ENCODE results near the gene SLC17A3. TPM values are rescaled to one million over a fixed set of nuclear protein-coding genes. Genes with fewer than 3 reads are reported as not detected.

Gene SLC17A3
- total and polyA plus RNA-seq, 10 of the 15 experiments (the other 5 are each of a cell fraction or from before 2014, with no cell fraction given): not detected

- Histone ChIP-seq H3K4me2 (ENCODE audit: control insufficient read depth, insufficient read depth) (no peak overlapping the region), H3K27ac (ENCODE audit: control insufficient read depth, insufficient read depth) (no peak overlapping the region), H3K79me2 (ENCODE audit: control insufficient read depth, insufficient read depth, low read length) (no peaks in the 10 kb centered on the region), H3K27me3 (replicated peaks in 1 of 2; ENCODE audit: control insufficient read depth in 2 of 2, insufficient read depth in 2 of 2, low read length in 1 of 2) (no peaks in the 10 kb centered on the region; a peak in 1 of 4 replicates), H2AFZ (ENCODE audit: control insufficient read depth, low read depth, low read length) (no peak overlapping the region), H4K20me1 (ENCODE audit: control insufficient read depth, insufficient read depth) (no peaks in the 10 kb centered on the region), H3K4me3 (no peak overlapping the region), H3K9me3 (replicated peaks; ENCODE audit: control insufficient read depth, insufficient read depth, low read length) (no peaks in the 10 kb centered on the region), H3K4me1 (ENCODE audit: control insufficient read depth, insufficient read depth, low read length) (no peaks in the 10 kb centered on the region), H3K36me3 (ENCODE audit: control insufficient read depth in 2 of 2, insufficient read depth in 2 of 2, low read length in 1 of 2) (no peaks in the 10 kb centered on the region), H3K9ac (ENCODE audit: control insufficient read depth, insufficient read depth, low read length) (no peak overlapping the region)
- SMC1A ChIA-PET (ENCODE audit: uncharacterized antibody, unreplicated experiment): interaction anchor here (0.6 to 0.8 kb wide), 2 partner anchors 16 to 99 kb away, joined by 3 read pairs; no protein-coding TSS in a partner anchor
- intact Hi-C loops (cut with micrococcal nuclease; ENCODE audit: unreplicated experiment): no loop called here
- WGBS (ENCODE audit: insufficient coverage, insufficient replicate concordance, low lambda C conversion rate, missing lambda C conversion rate): 78% methylated on average over 3 of the region's 4 CpGs
- no peak for ATAC-seq
- no peak for DNase-seq (ENCODE audit: low read depth, low spot score)
- CTCF ChIA-PET: interaction anchor here (0.6 kb wide), 1 partner anchor 93 kb away, joined by 3 read pairs; no protein-coding TSS in a partner anchor
- in situ Hi-C loops (cut with MboI): no loop called here
- POLR2A ChIA-PET: no interaction called here
- RAD21 ChIA-PET (ENCODE audit: unreplicated experiment): interaction anchor here (1.1 kb wide), 1 partner anchor 9 kb away, joined by 3 read pairs; no protein-coding TSS in a partner anchor
- TF ChIP-seq SMAD1 (IDR thresholded peaks at IDR 0.05; ENCODE audit: low read depth, partially characterized antibody): no peak
- no peak for TF ChIP-seq GATAD2B (conservative IDR thresholded peaks at IDR 0.05; ENCODE audit: low read depth)
- no peak for TF ChIP-seq SREBF1 (IDR thresholded peaks at IDR 0.05; ENCODE audit: low read length)
- no peak for TF ChIP-seq SUZ12 (IDR thresholded peaks at IDR 0.05; ENCODE audit: unreplicated experiment)
- TF ChIP-seq NR2F1 (conservative IDR thresholded peaks at IDR 0.05): no peak
- TF ChIP-seq, protein P1, sequence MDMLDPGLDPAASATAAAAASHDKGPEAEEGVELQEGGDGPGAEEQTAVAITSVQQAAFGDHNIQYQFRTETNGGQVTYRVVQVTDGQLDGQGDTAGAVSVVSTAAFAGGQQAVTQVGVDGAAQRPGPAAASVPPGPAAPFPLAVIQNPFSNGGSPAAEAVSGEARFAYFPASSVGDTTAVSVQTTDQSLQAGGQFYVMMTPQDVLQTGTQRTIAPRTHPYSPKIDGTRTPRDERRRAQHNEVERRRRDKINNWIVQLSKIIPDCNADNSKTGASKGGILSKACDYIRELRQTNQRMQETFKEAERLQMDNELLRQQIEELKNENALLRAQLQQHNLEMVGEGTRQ (IDR thresholded peaks at IDR 0.05; ENCODE audit: borderline replicate concordance, low read depth, low read length): no peak
- no peak for TF ChIP-seq HDAC2 (IDR thresholded peaks at IDR 0.05)
- no TSS peak for BruUV-seq (replicated peaks)
- FAIRE-seq: no peak
Observed at GRCh38 chr6:25903467-25904099, 29.5 kb upstream of the SLC17A3 start.
